Measurements from ENCODE around the gene CHAF1A.

The CHAF1A gene

DNA sequence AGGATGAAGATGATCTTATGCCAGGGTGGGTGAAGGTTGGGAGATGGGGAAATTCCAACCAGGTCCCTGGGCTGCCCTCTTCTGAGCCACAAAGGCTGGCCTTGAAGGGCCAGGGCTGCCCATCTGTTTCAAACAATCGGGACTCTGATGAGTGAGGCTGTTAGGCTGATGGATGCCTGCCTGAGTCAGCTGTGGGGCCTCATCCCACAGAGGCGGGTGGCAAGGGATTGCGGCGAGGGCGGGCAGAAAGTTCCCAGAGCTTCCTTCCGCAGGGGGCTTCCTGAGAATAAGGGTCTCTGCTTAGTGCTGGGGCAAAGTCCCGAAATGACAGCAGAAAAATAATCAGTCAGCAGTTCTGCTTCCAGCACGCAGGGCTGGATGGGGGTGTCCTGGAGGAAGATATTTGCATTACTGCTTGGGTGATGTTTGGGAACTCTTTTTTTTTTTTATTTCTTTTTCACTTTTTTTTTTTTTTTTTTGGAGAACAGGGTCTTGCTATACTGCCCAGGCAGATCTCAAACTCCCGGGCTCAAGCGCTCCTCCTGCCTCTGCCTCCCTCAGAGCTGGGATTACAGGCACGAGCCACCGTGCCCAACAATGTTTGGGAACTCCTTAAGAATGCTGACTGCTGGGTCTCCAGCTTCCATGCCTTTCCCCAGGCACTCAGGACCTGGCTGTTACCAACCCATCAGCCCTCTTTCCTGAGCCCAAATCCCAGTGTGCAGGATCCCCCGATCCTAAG lies 16.2 kb upstream of the CHAF1A start:
- Histone ChIP-seq H3F3A (ENCODE audit: insufficient read depth) (no peaks in the 10 kb centered on the region), H3K79me2 (ENCODE audit: insufficient read depth, low read length) (peaks cover 73% of the 10 kb centered on the region), H3K9me2 (replicated peaks; ENCODE audit: insufficient read depth, low read length) (no peaks in the 10 kb centered on the region), H3K9me3 (ENCODE audit: insufficient read depth, low read length) (no peaks in the 10 kb centered on the region), H2AFZ (ENCODE audit: low read depth, low read length, severe bottlenecking) (no peak overlapping the region), H3K27ac (ENCODE audit: low read depth, low read length) (no peak overlapping the region), H3K36me3 (ENCODE audit: low read length) (no peaks in the 10 kb centered on the region), H3K27me3 (ENCODE audit: low read length) (no peaks in the 10 kb centered on the region), H3K9ac (ENCODE audit: low read length) (no peak overlapping the region), H3K4me2 (ENCODE audit: low read depth, low read length, poor library complexity, severe bottlenecking) (no peak overlapping the region), H3K4me3 (ENCODE audit: insufficient read depth, low read length, poor library complexity, severe bottlenecking) (no peak overlapping the region), H4K20me1 (ENCODE audit: low read depth, low read length) (no peaks in the 10 kb centered on the region)
- TF ChIP-seq, protein P1, sequence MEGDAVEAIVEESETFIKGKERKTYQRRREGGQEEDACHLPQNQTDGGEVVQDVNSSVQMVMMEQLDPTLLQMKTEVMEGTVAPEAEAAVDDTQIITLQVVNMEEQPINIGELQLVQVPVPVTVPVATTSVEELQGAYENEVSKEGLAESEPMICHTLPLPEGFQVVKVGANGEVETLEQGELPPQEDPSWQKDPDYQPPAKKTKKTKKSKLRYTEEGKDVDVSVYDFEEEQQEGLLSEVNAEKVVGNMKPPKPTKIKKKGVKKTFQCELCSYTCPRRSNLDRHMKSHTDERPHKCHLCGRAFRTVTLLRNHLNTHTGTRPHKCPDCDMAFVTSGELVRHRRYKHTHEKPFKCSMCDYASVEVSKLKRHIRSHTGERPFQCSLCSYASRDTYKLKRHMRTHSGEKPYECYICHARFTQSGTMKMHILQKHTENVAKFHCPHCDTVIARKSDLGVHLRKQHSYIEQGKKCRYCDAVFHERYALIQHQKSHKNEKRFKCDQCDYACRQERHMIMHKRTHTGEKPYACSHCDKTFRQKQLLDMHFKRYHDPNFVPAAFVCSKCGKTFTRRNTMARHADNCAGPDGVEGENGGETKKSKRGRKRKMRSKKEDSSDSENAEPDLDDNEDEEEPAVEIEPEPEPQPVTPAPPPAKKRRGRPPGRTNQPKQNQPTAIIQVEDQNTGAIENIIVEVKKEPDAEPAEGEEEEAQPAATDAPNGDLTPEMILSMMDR (IDR thresholded peaks at IDR 0.05; ENCODE audit: insufficient read depth, low read length, poor library complexity, severe bottlenecking) = no peak
- no peak for TF ChIP-seq EZH2phosphoT487 (conservative IDR thresholded peaks at IDR 0.05; ENCODE audit: low read length)

DNA sequence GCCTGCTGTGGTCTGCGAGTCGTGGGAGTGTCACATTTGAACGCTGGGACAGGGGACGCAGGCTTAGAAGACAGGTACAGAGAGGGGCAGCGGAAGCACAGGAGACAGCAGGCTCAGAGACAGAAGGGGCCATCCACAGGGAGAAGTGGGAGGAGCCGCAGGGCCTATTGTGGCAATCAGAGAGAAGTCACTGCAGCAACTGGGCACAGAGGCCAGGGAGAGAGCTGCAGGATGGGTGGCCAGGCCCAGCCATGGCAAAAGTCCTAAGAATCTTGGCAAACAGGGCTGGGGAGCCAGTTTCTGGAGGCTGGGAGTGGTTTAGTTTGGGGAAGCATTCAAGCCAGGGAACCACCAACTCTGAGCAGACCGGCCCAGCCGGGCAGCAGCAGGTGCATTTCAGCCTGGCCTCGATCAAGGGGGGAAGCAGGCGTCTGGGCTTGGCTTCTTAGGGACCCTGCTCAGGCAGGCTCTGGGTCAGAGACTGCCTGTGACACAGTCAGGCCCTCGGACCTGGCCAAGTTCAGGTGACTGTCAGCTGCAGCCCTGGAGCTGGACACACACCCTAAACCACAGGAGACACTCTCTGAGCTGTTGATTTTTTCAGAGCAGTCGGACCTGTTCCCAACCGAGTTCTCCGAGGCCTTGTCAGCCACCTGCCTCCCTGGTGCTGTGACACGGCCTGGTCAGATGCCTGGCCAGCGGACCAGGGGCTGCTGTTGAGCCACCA lies 13.9 kb upstream of the CHAF1A start:
- Histone ChIP-seq H3K4me3 (ENCODE audit: insufficient read depth, low read length, poor library complexity, severe bottlenecking) (no peak overlapping the region), H3K9me2 (replicated peaks; ENCODE audit: insufficient read depth, low read length) (no peaks in the 10 kb centered on the region), H3K79me2 (ENCODE audit: insufficient read depth, low read length) (peaks cover 89% of the 10 kb centered on the region), H2AFZ (ENCODE audit: low read depth, low read length, severe bottlenecking) (no peak overlapping the region), H3K4me2 (ENCODE audit: low read depth, low read length, poor library complexity, severe bottlenecking) (no peak overlapping the region), H4K20me1 (ENCODE audit: low read depth, low read length) (no peaks in the 10 kb centered on the region; the same call in 1 of the 2 replicates), H3F3A (ENCODE audit: insufficient read depth) (no peaks in the 10 kb centered on the region), H3K9me3 (ENCODE audit: insufficient read depth, low read length) (no peaks in the 10 kb centered on the region), H3K27ac (ENCODE audit: low read depth, low read length) (no peak overlapping the region), H3K27me3 (ENCODE audit: low read length) (no peaks in the 10 kb centered on the region), H3K9ac (ENCODE audit: low read length) (no peak overlapping the region), H3K36me3 (ENCODE audit: low read length) (no peaks in the 10 kb centered on the region)
- TF ChIP-seq EZH2phosphoT487 (conservative IDR thresholded peaks at IDR 0.05; ENCODE audit: low read length) = no peak
- TF ChIP-seq, protein P1 (IDR thresholded peaks at IDR 0.05; ENCODE audit: insufficient read depth, low read length, poor library complexity, severe bottlenecking) = no peak

DNA sequence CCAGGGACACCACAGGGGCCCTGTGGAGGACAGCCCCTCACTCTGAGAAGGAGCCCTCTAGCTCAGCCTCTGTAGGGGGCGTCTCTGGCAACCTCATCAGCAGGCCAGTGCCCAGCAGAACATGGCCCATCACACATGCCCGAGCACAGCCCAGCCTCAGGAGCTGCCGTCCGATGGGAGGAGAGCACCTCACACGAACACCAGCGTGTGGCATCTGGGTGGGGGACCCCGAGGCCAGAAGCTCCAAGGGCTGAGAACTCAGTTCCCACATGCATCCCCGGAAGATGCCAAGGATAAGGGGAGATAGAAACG lies 13.4 kb upstream of the CHAF1A start:
- TF ChIP-seq, protein P1 (IDR thresholded peaks at IDR 0.05; ENCODE audit: insufficient read depth, low read length, poor library complexity, severe bottlenecking) = no peak
- no peak for TF ChIP-seq EZH2phosphoT487 (conservative IDR thresholded peaks at IDR 0.05; ENCODE audit: low read length)
- Histone ChIP-seq H3K9me3 (ENCODE audit: insufficient read depth, low read length) (no peaks in the 10 kb centered on the region), H3K9me2 (replicated peaks; ENCODE audit: insufficient read depth, low read length) (no peaks in the 10 kb centered on the region), H3K27ac (ENCODE audit: low read depth, low read length) (no peak overlapping the region), H2AFZ (ENCODE audit: low read depth, low read length, severe bottlenecking) (no peak overlapping the region), H4K20me1 (ENCODE audit: low read depth, low read length) (no peaks in the 10 kb centered on the region; the same call in 1 of the 2 replicates), H3K9ac (ENCODE audit: low read length) (no peak overlapping the region), H3K27me3 (ENCODE audit: low read length) (no peaks in the 10 kb centered on the region), H3F3A (ENCODE audit: insufficient read depth) (no peaks in the 10 kb centered on the region), H3K36me3 (ENCODE audit: low read length) (no peaks in the 10 kb centered on the region), H3K4me3 (ENCODE audit: insufficient read depth, low read length, poor library complexity, severe bottlenecking) (no peak overlapping the region), H3K4me2 (ENCODE audit: low read depth, low read length, poor library complexity, severe bottlenecking) (no peak overlapping the region), H3K79me2 (ENCODE audit: insufficient read depth, low read length) (peaks cover 88% of the 10 kb centered on the region)
